Fibroblast of pulmonary artery (primary cell): ENCODE measurements around the gene CALM1.

ENCODE experiments used
- DNase-seq: peaks from one replicate; pipeline ENCODE4 v3.0.0-alpha.2; 2010; ENCODE audit warnings: low read depth
- H3K4me3 ChIP-seq: replicated peaks from 2 replicates; pipeline ENCODE4 v1.5.1; 2011; ENCODE audit warnings: low read depth, mild to moderate bottlenecking, control low read depth, low read length, moderate library complexity
- CTCF ChIP-seq: IDR thresholded peaks from 2 replicates; pipeline ENCODE4 v1.5.1; 2011; ENCODE audit warnings: mild to moderate bottlenecking, control low read depth, low read length, inconsistent platforms; ENCODE audit errors: missing control alignments

The CALM1 gene

DNA sequence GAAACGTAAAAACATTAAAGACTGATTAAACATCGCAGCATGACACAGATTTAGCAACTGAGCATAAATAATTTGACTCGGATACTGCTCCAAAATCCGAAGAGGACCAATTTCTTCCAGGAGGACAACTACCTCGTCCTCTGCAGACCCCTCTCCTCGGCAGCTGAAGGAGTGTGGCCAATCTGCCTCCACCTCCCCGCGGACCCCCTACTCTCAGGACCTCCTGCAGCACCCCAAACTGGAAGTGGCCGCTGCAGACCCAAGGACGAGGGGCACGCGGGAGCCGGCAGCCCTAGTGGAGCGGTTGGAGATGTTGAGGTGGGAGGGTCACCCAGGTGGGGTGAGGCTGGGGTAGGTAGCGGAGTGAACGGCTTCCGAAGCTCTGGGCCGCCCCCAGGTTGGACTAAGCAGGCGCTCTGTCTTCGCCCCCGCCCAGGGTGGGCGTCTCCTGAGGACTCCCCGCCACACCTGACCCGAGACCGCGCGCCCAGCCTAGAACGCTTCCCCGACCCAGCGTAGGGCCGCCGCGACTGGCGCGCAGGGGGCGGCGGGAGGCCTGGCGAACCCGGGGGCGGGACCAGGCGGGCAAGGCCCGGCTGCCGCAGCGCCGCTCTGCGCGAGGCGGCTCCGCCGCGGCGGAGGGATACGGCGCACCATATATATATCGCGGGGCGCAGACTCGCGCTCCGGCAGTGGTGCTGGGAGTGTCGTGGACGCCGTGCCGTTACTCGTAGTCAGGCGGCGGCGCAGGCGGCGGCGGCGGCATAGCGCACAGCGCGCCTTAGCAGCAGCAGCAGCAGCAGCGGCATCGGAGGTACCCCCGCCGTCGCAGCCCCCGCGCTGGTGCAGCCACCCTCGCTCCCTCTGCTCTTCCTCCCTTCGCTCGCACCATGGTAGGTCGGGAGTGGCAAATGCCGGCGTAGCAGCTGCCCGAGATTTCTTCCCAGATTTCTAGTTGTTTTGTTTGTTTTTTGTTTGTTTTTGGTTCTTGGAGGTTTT lies at the start of gene CALM1:
CALM1 (plus strand) TSS at position 689 of the 999 bp plus-strand sequence; CDS start at position 891, 202 bp downstream.
- DNase-seq = peak; percentile 96
- TF ChIP-seq CTCF = no peak
- H3K4me3 ChIP-seq = peak within 1 kb of the TSS; percentile 97

DNA sequence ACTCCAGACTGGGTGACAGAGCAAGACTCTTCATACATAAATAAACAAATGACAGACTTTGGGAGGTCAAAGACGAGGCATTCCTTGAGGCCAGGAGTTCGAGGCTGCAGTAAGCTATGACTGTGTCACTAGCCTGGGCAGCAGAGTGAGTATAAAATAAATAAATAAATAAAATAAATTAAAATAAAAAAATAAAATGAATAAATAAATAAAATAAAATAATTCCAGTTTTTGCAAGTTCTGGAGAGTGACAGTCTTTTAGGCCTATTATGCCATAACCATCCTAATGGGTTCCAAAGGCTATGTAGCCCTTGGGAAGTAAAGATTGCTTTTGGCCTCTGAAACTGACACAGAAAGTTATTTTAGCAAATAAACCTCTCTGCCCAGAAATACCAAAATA lies 48.6 kb upstream of the CALM1 start:
- no peak for DNase-seq
- TF ChIP-seq CTCF = no peak
- no peak overlapping the region for H3K4me3 ChIP-seq

DNA sequence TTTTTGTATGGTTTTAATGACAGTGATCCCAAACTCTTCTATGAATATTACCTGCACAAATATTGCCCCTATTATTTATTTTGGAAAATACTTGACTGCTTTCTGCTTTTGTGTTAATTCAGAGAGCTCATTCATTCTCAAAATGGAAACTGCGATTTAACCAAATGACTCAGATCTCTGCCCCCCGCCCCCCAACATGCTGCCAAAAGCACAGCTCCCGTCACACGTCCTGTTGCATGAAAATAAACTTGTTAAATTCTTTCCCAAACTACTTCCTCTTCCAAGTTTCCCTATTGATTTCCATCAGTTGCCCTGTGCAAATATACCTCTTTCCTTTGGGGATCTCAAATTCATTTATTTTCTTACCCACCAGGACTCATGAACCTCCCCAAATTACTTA lies 47.1 kb upstream of the CALM1 start:
- TF ChIP-seq CTCF = no peak
- no peak for DNase-seq
- H3K4me3 ChIP-seq = no peak overlapping the region

- peak; percentile 11 for DNase-seq
- no peak for TF ChIP-seq CTCF
Measured at GRCh38 chr14:90354551-90355298, 42.1 kb upstream of the CALM1 start.

GRCh38 chr14:90355540-90356518 lies 41.0 kb upstream of the CALM1 start:
- TF ChIP-seq CTCF = no peak
- no peak for DNase-seq
- no peak overlapping the region for H3K4me3 ChIP-seq

More at GRCh38 chr14:90354551-90355298, 42.1 kb upstream of the CALM1 start:
- H3K4me3 ChIP-seq = no peak overlapping the region

- no peak for TF ChIP-seq CTCF
- DNase-seq = no peak
Measured at GRCh38 chr14:90356925-90357324, 39.9 kb upstream of the CALM1 start.

More at GRCh38 chr14:90356925-90357324, 39.9 kb upstream of the CALM1 start:
- H3K4me3 ChIP-seq = no peak overlapping the region
